ENCODE results near the gene PRIM2.

GRCh38 chr6:57305761-57306160 is 11.7 kb upstream of the PRIM2 start:
- no peak for TF ChIP-seq CTCF (IDR thresholded peaks at IDR 0.05; ENCODE audit: insufficient read depth, low read length, poor library complexity, severe bottlenecking)
- TF ChIP-seq EZH2phosphoT487 (conservative IDR thresholded peaks at IDR 0.05; ENCODE audit: low read length) = no peak
